ENCODE results near the gene FBXO17.

The FBXO17 gene

GRCh38 chr19:38975214-38975860 lies at the start of gene FBXO17:
Gene FBXO17 (minus strand): TSS chr19:38975742. CDS start chr19:38950319, 25,423 bp downstream.
- H3K36me3 ChIP-seq (ENCODE audit: insufficient read depth, low read length): no peaks in the 10 kb centered on the region
- peaks cover 8% of the 10 kb centered on the region for H3K79me2 ChIP-seq (ENCODE audit: control insufficient read depth, insufficient read depth, low read length, unreplicated experiment)
- no peaks in the 10 kb centered on the region for H3K27me3 ChIP-seq (ENCODE audit: insufficient read depth, low read length)
- peaks cover 7% of the 10 kb centered on the region for H3K4me1 ChIP-seq (ENCODE audit: control insufficient read depth, insufficient read depth, low read length, unreplicated experiment)
- H2AFZ ChIP-seq (ENCODE audit: low read length, unreplicated experiment): peak within 1 kb of the TSS; percentile 95
- H3K4me3 ChIP-seq (ENCODE audit: low read depth, low read length): peak within 1 kb of the TSS; percentile 80
- peak within 1 kb of the TSS; percentile 73 for H3K27ac ChIP-seq (ENCODE audit: low read depth, low read length)

GRCh38 chr19:39024875-39025641 lies 49.5 kb upstream of the FBXO17 start:
- H3K27ac ChIP-seq (ENCODE audit: low read depth, low read length): no peak overlapping the region
- H3K79me2 ChIP-seq (ENCODE audit: control insufficient read depth, insufficient read depth, low read length, unreplicated experiment): no peaks in the 10 kb centered on the region
- H3K27me3 ChIP-seq (ENCODE audit: insufficient read depth, low read length): no peaks in the 10 kb centered on the region
- no peak overlapping the region for H2AFZ ChIP-seq (ENCODE audit: low read length, unreplicated experiment)
- no peaks in the 10 kb centered on the region for H3K36me3 ChIP-seq (ENCODE audit: insufficient read depth, low read length)
- no peak overlapping the region for H3K4me3 ChIP-seq (ENCODE audit: low read depth, low read length)
- no peaks in the 10 kb centered on the region for H3K4me1 ChIP-seq (ENCODE audit: control insufficient read depth, insufficient read depth, low read length, unreplicated experiment)

- no peaks in the 10 kb centered on the region for H3K79me2 ChIP-seq (ENCODE audit: control insufficient read depth, insufficient read depth, low read length, unreplicated experiment)
- no peaks in the 10 kb centered on the region for H3K27me3 ChIP-seq (ENCODE audit: insufficient read depth, low read length)
- no peak overlapping the region for H2AFZ ChIP-seq (ENCODE audit: low read length, unreplicated experiment)
These were observed 45.5 kb upstream of the FBXO17 start for GRCh38 chr19:39021063-39021462.

GRCh38 chr19:39017646-39018045 lies 42.1 kb upstream of the FBXO17 start:
- Histone ChIP-seq H3K36me3 (ENCODE audit: insufficient read depth, low read length) (no peaks in the 10 kb centered on the region), H3K4me1 (ENCODE audit: control insufficient read depth, insufficient read depth, low read length, unreplicated experiment) (no peaks in the 10 kb centered on the region)

More at GRCh38 chr19:39021063-39021462, 45.5 kb upstream of the FBXO17 start:
- Histone ChIP-seq H3K36me3 (ENCODE audit: insufficient read depth, low read length) (no peaks in the 10 kb centered on the region), H3K4me1 (ENCODE audit: control insufficient read depth, insufficient read depth, low read length, unreplicated experiment) (no peaks in the 10 kb centered on the region), H3K27ac (ENCODE audit: low read depth, low read length) (no peak overlapping the region), H3K4me3 (ENCODE audit: low read depth, low read length) (no peak overlapping the region)

GRCh38 chr19:39017026-39017425 lies 41.5 kb upstream of the FBXO17 start:
- no peak overlapping the region for H3K27ac ChIP-seq (ENCODE audit: low read depth, low read length)

More at GRCh38 chr19:39017646-39018045, 42.1 kb upstream of the FBXO17 start:
- no peak overlapping the region for H2AFZ ChIP-seq (ENCODE audit: low read length, unreplicated experiment)
- no peak overlapping the region for H3K4me3 ChIP-seq (ENCODE audit: low read depth, low read length)
- no peak overlapping the region for H3K27ac ChIP-seq (ENCODE audit: low read depth, low read length)
- H3K27me3 ChIP-seq (ENCODE audit: insufficient read depth, low read length): no peaks in the 10 kb centered on the region
- no peaks in the 10 kb centered on the region for H3K79me2 ChIP-seq (ENCODE audit: control insufficient read depth, insufficient read depth, low read length, unreplicated experiment)

DNA sequence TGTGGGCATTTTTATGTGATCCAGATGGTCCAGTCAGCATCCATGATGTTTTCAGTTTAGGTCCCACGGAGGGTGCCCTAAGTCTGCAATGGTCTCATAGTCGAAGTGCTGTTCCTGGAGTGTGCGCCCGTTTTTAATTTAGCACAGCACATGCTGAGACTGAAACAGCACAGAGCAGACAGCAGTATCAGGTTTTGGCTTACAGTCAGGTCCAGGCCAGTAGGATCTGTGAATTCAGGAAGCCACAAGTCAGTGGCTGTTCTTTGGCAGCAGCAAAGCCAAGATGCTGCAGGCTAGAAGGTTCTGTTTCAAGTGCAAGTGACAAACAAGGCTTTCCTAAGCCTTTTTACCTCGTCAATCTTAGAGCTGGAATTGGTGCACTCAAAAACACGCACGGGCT lies 38.5 kb upstream of the FBXO17 start:
- Histone ChIP-seq H3K36me3 (ENCODE audit: insufficient read depth, low read length) (no peaks in the 10 kb centered on the region), H3K4me1 (ENCODE audit: control insufficient read depth, insufficient read depth, low read length, unreplicated experiment) (no peaks in the 10 kb centered on the region), H3K4me3 (ENCODE audit: low read depth, low read length) (no peak overlapping the region), H2AFZ (ENCODE audit: low read length, unreplicated experiment) (no peak overlapping the region), H3K79me2 (ENCODE audit: control insufficient read depth, insufficient read depth, low read length, unreplicated experiment) (no peaks in the 10 kb centered on the region), H3K27me3 (ENCODE audit: insufficient read depth, low read length) (no peaks in the 10 kb centered on the region), H3K27ac (ENCODE audit: low read depth, low read length) (no peak overlapping the region)

More at GRCh38 chr19:39017026-39017425, 41.5 kb upstream of the FBXO17 start:
- no peaks in the 10 kb centered on the region for H3K79me2 ChIP-seq (ENCODE audit: control insufficient read depth, insufficient read depth, low read length, unreplicated experiment)
- H3K36me3 ChIP-seq (ENCODE audit: insufficient read depth, low read length): no peaks in the 10 kb centered on the region
- no peak overlapping the region for H2AFZ ChIP-seq (ENCODE audit: low read length, unreplicated experiment)
- no peak overlapping the region for H3K4me3 ChIP-seq (ENCODE audit: low read depth, low read length)
- H3K4me1 ChIP-seq (ENCODE audit: control insufficient read depth, insufficient read depth, low read length, unreplicated experiment): no peaks in the 10 kb centered on the region
- H3K27me3 ChIP-seq (ENCODE audit: insufficient read depth, low read length): no peaks in the 10 kb centered on the region

DNA sequence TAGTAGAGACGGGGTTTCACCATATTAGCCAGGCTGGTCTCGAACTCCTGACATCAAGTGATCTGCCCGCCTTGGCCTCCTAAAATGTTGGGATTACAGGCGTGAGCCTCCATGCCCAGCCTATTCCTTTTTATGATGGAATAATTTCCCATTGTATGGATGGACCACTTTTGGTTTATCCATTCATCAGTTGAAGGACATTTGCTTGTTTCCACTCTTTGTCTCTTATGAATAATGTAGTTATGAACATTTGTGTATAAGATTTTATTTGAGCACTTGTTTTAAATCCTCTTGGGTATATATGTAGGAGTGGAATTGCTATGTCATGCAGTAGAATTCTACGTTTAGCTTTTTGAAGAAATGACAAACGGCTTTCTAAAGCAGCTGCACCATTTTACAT lies 33.5 kb upstream of the FBXO17 start:
- Histone ChIP-seq H3K79me2 (ENCODE audit: control insufficient read depth, insufficient read depth, low read length, unreplicated experiment) (no peaks in the 10 kb centered on the region), H3K4me3 (ENCODE audit: low read depth, low read length) (no peak overlapping the region), H3K27me3 (ENCODE audit: insufficient read depth, low read length) (no peaks in the 10 kb centered on the region), H3K36me3 (ENCODE audit: insufficient read depth, low read length) (no peaks in the 10 kb centered on the region), H3K27ac (ENCODE audit: low read depth, low read length) (no peak overlapping the region), H3K4me1 (ENCODE audit: control insufficient read depth, insufficient read depth, low read length, unreplicated experiment) (no peaks in the 10 kb centered on the region), H2AFZ (ENCODE audit: low read length, unreplicated experiment) (no peak overlapping the region)

DNA sequence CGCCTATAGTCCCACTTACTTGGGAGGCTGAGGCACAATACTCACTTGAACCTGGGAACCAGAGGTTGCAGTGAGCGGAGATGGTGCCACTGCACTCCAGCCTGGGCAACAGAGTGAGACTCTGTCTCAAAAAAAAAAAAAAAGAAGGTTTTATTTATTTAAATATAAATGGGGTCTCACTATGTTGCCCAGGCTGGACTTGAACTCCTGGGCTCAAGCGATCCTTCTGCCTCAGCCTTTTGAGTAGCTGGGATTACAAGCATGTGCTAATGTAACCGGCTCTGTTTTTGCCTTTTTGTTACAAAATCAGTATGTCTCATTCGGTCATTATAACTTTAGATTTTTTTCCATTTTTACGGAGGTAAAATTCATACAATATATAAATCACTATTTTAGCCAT lies 32.6 kb upstream of the FBXO17 start:
- no peak overlapping the region for H3K4me3 ChIP-seq (ENCODE audit: low read depth, low read length)
- H3K36me3 ChIP-seq (ENCODE audit: insufficient read depth, low read length): no peaks in the 10 kb centered on the region
- H2AFZ ChIP-seq (ENCODE audit: low read length, unreplicated experiment): no peak overlapping the region
- no peaks in the 10 kb centered on the region for H3K4me1 ChIP-seq (ENCODE audit: control insufficient read depth, insufficient read depth, low read length, unreplicated experiment)
- no peaks in the 10 kb centered on the region for H3K79me2 ChIP-seq (ENCODE audit: control insufficient read depth, insufficient read depth, low read length, unreplicated experiment)
- no peak overlapping the region for H3K27ac ChIP-seq (ENCODE audit: low read depth, low read length)
- no peaks in the 10 kb centered on the region for H3K27me3 ChIP-seq (ENCODE audit: insufficient read depth, low read length)

DNA sequence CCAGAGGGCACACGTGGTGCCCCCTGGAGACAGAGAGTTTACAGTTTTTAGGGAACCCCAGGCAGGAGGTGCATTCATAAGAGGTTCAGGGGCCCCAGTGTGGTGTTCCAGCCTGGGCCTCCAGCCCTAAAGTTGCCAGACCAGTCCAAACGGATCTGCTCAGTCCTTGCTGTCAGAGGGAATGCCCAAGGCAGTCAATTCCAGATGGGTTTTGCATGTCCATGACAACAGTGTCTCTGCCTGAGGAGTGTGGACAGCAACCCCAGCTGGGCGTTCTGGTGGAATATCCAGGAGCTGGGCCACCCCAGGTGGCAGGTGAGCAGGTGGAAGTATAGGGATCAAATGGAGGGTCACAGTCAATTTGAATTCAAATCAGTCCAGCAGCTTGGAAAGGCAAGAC lies 31.6 kb upstream of the FBXO17 start:
- Histone ChIP-seq H3K4me3 (ENCODE audit: low read depth, low read length) (no peak overlapping the region), H3K4me1 (ENCODE audit: control insufficient read depth, insufficient read depth, low read length, unreplicated experiment) (no peaks in the 10 kb centered on the region), H3K27ac (ENCODE audit: low read depth, low read length) (no peak overlapping the region), H2AFZ (ENCODE audit: low read length, unreplicated experiment) (no peak overlapping the region), H3K79me2 (ENCODE audit: control insufficient read depth, insufficient read depth, low read length, unreplicated experiment) (no peaks in the 10 kb centered on the region), H3K36me3 (ENCODE audit: insufficient read depth, low read length) (no peaks in the 10 kb centered on the region), H3K27me3 (ENCODE audit: insufficient read depth, low read length) (no peaks in the 10 kb centered on the region)

- H3K4me1 ChIP-seq (ENCODE audit: control insufficient read depth, insufficient read depth, low read length, unreplicated experiment): no peaks in the 10 kb centered on the region
- H3K79me2 ChIP-seq (ENCODE audit: control insufficient read depth, insufficient read depth, low read length, unreplicated experiment): no peaks in the 10 kb centered on the region
- no peak overlapping the region for H3K27ac ChIP-seq (ENCODE audit: low read depth, low read length)
- no peaks in the 10 kb centered on the region for H3K36me3 ChIP-seq (ENCODE audit: insufficient read depth, low read length)
- no peaks in the 10 kb centered on the region for H3K27me3 ChIP-seq (ENCODE audit: insufficient read depth, low read length)
- H3K4me3 ChIP-seq (ENCODE audit: low read depth, low read length): no peak overlapping the region
- H2AFZ ChIP-seq (ENCODE audit: low read length, unreplicated experiment): no peak overlapping the region
These were observed 28.9 kb upstream of the FBXO17 start for GRCh38 chr19:39004403-39004802.

- no peaks in the 10 kb centered on the region for H3K4me1 ChIP-seq (ENCODE audit: control insufficient read depth, insufficient read depth, low read length, unreplicated experiment)
- no peaks in the 10 kb centered on the region for H3K79me2 ChIP-seq (ENCODE audit: control insufficient read depth, insufficient read depth, low read length, unreplicated experiment)
- H3K27ac ChIP-seq (ENCODE audit: low read depth, low read length): no peak overlapping the region
- no peak overlapping the region for H2AFZ ChIP-seq (ENCODE audit: low read length, unreplicated experiment)
- no peaks in the 10 kb centered on the region for H3K36me3 ChIP-seq (ENCODE audit: insufficient read depth, low read length)
- no peak overlapping the region for H3K4me3 ChIP-seq (ENCODE audit: low read depth, low read length)
- H3K27me3 ChIP-seq (ENCODE audit: insufficient read depth, low read length): no peaks in the 10 kb centered on the region
These were observed 28.3 kb upstream of the FBXO17 start for GRCh38 chr19:39003796-39004195.

Measured in ACC112 (cell line).